BJ (cell line): ENCODE measurements around the gene CECR2. TPM values are rescaled to one million over a fixed set of nuclear protein-coding genes. Genes with fewer than 3 reads are reported as not detected.

Experiments
- CTCF ChIA-PET: fragments of 350-600 bp; formaldehyde crosslinking; extraction: SDS; loops from one replicate; lab custom pipeline; 2021; ENCODE audit warnings: antibody characterized with exemption, inconsistent platforms; lab: Yijun Ruan, JAX
- POLR2A ChIA-PET: fragments of 300-600 bp; sonication (Branson Sonifier 250); formaldehyde crosslinking; extraction: SDS; loops from one replicate; lab custom pipeline; 2021; ENCODE audit warnings: antibody characterized with exemption; lab: Charles Lee
- DNase-seq: peaks from one replicate; pipeline ENCODE4 v3.0.0-alpha.2; 2011; ENCODE audit warnings: low read depth
- H3K27me3 ChIP-seq: 2 replicates; pipeline ENCODE4 v1.6.0; 2011; ENCODE audit warnings: low read length; ENCODE audit not compliant: control insufficient read depth, insufficient read depth
- H3K36me3 ChIP-seq: 2 replicates; pipeline ENCODE4 v1.5.1; 2011; ENCODE audit warnings: low read length; ENCODE audit not compliant: control insufficient read depth, insufficient read depth
- H3K4me3 ChIP-seq: 2 replicates; pipeline ENCODE4 v1.5.1; 2011; ENCODE audit warnings: low read depth, mild to moderate bottlenecking, control low read depth, low read length
- polyA plus RNA-seq: library from polyadenylated mRNA; depleted of rRNA; stranded (reverse); fragments of >200 nt; gene quantifications from 2 replicates; pipeline ENCODE4 v1.2.3, GENCODE V29; 2011
- TF ChIP-seq, protein P1 (sequence below): IDR thresholded peaks from 2 replicates; pipeline ENCODE4 v1.5.1; 2011; ENCODE audit warnings: low read depth, mild to moderate bottlenecking, control low read depth, inconsistent platforms, low read length, moderate library complexity; ENCODE audit not compliant: insufficient read depth

The CECR2 gene
- polyA plus RNA-seq, 1 experiment: not detected

DNA sequence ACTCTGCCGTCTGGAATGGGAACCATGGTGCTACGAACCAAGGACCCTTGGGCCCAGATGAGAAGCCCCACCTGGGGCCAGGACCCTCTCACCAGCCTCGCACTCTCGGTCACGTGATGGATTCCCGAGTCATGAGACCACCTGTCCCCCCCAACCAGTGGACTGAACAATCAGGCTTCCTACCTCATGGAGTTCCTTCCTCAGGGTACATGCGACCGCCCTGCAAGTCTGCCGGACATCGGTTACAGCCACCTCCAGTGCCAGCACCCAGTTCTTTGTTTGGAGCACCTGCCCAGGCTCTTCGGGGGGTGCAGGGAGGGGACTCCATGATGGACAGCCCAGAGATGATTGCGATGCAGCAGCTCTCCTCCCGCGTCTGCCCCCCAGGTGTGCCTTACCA is 173.2 kb downstream of the CECR2 start:
- Histone ChIP-seq H3K27me3 (no peaks in the 10 kb centered on the region; the same call in 1 of the 2 replicates), H3K4me3 (no peak overlapping the region), H3K36me3 (no peaks in the 10 kb centered on the region)
- TF ChIP-seq, protein P1, sequence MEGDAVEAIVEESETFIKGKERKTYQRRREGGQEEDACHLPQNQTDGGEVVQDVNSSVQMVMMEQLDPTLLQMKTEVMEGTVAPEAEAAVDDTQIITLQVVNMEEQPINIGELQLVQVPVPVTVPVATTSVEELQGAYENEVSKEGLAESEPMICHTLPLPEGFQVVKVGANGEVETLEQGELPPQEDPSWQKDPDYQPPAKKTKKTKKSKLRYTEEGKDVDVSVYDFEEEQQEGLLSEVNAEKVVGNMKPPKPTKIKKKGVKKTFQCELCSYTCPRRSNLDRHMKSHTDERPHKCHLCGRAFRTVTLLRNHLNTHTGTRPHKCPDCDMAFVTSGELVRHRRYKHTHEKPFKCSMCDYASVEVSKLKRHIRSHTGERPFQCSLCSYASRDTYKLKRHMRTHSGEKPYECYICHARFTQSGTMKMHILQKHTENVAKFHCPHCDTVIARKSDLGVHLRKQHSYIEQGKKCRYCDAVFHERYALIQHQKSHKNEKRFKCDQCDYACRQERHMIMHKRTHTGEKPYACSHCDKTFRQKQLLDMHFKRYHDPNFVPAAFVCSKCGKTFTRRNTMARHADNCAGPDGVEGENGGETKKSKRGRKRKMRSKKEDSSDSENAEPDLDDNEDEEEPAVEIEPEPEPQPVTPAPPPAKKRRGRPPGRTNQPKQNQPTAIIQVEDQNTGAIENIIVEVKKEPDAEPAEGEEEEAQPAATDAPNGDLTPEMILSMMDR: no peak
- ChIA-PET POLR2A (no interaction called here), CTCF (no interaction called here)
- no peak for DNase-seq

DNA sequence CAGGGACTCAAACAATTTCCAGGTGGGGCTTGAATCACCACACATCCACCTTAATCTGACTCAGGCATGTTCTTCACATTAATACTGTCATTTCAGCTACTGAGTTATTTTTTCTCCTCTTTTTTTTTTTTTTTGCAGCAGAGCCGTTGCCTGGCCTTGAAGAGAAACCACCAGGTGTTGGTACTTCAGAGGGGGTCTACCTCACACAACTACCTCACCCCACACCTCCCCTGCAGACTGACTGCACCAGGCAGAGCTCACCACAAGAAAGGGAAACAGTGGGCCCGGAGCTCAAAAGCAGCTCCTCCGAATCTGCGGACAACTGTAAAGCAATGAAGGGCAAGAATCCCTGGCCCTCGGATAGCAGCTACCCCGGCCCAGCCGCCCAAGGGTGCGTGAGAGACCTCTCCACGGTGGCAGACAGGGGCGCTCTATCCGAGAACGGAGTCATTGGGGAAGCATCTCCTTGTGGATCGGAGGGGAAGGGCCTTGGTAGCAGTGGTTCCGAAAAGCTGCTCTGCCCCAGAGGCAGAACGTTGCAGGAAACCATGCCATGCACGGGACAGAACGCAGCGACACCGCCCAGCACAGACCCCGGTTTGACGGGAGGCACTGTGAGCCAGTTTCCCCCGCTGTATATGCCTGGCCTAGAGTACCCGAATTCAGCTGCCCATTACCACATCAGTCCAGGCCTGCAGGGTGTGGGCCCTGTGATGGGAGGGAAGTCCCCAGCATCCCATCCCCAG is 178.9 kb downstream of the CECR2 start:
- CTCF ChIA-PET: interaction anchor here (0.9 to 2.8 kb wide), 3 partner anchors 10 to 12 kb away, joined by 3 to 13 read pairs (median 3); no protein-coding TSS in a partner anchor
- POLR2A ChIA-PET: no interaction called here

DNA sequence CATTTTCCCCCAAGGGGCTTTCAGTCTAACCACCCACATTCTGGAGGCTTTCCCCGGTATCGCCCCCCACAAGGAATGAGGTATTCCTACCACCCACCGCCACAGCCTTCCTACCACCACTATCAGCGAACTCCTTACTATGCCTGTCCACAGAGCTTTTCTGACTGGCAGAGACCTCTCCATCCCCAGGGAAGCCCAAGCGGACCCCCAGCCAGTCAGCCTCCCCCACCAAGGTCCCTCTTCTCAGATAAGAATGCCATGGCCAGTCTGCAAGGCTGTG is 179.4 kb downstream of the CECR2 start:
- Histone ChIP-seq H3K4me3 (no peak overlapping the region), H3K36me3 (no peaks in the 10 kb centered on the region), H3K27me3 (no peaks in the 10 kb centered on the region)
- CTCF ChIA-PET: interaction anchor here (1.4 to 2.8 kb wide), 2 partner anchors 10 to 12 kb away, joined by 3 to 13 read pairs; no protein-coding TSS in a partner anchor
- DNase-seq: no peak
- TF ChIP-seq, protein P1: no peak
- POLR2A ChIA-PET: no interaction called here

More for the DNA sequence above, 178.9 kb downstream of the CECR2 start:
- no peaks in the 10 kb centered on the region for H3K27me3 ChIP-seq
- no peak overlapping the region for H3K4me3 ChIP-seq
- TF ChIP-seq, protein P1: no peak
- no peaks in the 10 kb centered on the region for H3K36me3 ChIP-seq
- DNase-seq: no peak

DNA sequence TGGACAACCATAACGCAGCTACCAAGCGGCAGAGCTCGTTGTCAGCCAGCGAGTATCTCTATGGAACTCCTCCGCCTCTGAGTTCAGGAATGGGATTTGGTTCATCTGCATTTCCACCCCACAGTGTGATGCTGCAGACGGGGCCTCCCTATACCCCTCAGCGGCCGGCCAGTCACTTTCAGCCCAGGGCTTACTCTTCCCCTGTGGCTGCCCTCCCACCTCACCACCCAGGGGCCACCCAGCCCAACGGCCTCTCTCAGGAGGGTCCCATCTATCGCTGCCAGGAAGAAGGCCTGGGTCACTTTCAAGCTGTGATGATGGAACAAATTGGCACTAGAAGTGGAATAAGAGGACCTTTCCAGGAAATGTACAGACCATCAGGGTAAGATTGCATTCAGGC is 179.9 kb downstream of the CECR2 start:
- no peak for DNase-seq
- H3K36me3 ChIP-seq: no peaks in the 10 kb centered on the region
- no peaks in the 10 kb centered on the region for H3K27me3 ChIP-seq
- ChIA-PET CTCF (interaction anchor here (1.4 to 2.8 kb wide), 2 partner anchors 9 to 13 kb away, joined by 3 to 13 read pairs; no protein-coding TSS in a partner anchor), POLR2A (no interaction called here)
- TF ChIP-seq, protein P1: no peak
- H3K4me3 ChIP-seq: no peak overlapping the region

DNA sequence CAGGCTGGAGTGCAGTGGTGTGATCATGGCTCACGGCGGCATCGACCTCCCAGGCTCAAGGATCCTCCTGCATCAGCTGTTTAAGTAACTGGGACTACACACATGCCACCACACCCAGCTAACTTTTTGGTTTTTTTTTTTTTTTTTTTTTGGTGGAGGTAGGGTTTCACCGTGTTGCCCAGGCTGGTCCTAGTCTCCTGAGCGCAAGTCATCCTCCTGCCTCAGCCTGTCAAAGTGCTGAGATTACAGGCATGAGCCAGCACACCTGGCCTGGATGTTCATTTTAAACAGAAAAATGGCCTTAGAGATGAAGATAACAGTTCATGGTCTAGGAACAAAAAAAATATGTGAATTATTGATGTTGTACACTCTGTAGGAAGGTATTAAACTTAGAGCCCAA is 180.4 kb downstream of the CECR2 start:
- Histone ChIP-seq H3K4me3 (no peak overlapping the region), H3K36me3 (no peaks in the 10 kb centered on the region), H3K27me3 (no peaks in the 10 kb centered on the region)
- no peak for DNase-seq
- ChIA-PET POLR2A (no interaction called here), CTCF (interaction anchor here (2.8 kb wide), 1 partner anchor 9 kb away, joined by 13 read pairs; no protein-coding TSS in a partner anchor)
- TF ChIP-seq, protein P1: no peak
